Measurements from ENCODE around the gene ADCY5.
"Not testable (repeated sequence)": the region's sequence is repeated elsewhere in the genome, so short reads cannot be mapped to it uniquely, and the experiment has no call there.

ADCY5 gene

GRCh38 chr3:123261666-123262065 lies 187.2 kb downstream of the ADCY5 start:
- no peak for DNase-seq (ENCODE audit: low read depth, low spot score)

DNA sequence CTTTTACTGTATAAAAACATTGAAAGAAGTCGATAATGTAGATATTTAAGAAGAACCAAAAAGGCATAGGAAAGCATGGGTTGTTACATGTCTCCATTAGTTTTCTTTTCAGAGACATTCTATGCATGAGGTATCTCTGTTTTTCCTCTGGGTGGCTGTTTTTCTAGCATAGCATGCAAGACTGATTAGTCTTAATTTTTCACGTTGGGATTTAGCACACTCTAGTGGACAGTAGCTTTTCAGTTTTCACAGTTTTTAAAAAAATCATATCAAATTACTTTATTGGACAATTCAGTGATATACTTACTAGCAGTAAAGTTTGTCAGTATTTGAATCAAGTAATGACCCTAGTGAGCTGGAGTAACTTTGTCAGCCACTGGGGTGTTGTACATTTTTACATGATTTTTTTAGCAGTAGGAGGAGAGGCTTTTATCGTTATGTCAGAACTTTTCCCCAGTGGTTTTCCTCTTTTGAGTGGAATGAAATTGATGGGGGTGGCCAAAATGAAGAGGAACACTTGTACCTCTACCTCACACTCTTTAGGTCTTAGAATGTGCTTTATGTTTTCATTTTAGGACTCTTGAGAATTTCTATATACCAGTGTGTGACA lies 190.0 kb downstream of the ADCY5 start:
- no peak for DNase-seq (ENCODE audit: low read depth, low spot score)

GRCh38 chr3:123258359-123258758 lies 190.5 kb downstream of the ADCY5 start:
- DNase-seq (ENCODE audit: low read depth, low spot score): no peak

DNA sequence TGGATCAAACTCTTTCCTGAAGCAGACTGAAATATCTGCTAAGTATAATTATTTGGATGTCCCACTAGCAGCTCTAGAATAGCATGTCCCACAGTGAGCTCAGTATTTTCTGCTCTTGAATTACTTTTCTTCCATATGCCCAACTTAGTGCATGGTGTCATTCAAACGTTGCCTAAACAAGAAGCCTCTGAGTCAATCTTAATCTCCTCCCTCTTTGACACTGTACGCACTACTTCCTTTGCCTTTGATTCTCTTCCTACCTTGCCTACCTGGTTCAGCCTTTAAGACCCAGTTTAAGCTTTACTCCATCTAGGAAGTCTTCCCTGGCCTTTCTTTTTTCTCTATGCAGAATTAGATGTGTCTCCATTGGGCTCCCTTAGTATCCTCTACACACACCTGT lies 192.6 kb downstream of the ADCY5 start:
- DNase-seq (ENCODE audit: low read depth, low spot score): no peak

DNA sequence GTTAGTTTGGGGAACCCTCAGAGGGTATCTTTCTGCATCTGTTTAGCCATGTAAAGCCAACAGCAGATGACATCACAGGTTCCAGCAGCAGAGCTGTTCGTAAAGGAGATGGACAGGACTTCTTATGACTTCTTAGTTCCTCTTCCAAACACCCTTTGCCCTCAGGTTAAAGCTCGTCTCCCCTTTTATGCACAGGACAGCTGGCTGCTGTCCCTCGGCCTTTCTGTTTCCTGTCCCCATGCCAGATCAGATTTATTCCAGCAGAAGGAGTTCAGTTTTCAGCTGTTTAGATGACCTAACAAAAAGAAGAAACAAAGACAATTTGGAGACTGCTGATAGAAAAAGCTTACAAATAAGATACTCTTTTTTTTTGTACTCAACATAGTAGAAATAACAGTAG lies 202.0 kb downstream of the ADCY5 start:
- DNase-seq (ENCODE audit: low read depth, low spot score): no peak

- no peak for DNase-seq (ENCODE audit: low read depth, low spot score)
Observed at GRCh38 chr3:123244128-123244527, 204.8 kb downstream of the ADCY5 start.

DNA sequence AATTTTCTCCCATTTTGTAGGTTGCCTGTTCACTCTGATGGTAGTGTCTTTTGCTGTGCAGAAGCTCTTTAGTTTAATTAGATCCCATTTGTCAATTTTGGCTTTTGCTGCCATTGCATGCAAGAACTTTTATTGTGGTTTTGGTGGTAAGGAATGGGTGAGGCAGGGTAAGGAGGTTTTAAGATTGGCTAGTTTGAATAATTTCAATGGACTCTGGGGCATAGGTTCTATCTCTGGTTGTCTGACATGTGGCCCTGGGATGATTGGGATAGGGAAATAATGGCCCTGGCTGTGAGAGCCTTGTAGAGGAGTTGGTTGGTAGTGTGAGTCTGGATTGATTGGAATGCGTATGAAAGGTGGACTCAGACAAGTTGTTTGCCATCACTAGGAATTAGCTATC lies 209.1 kb downstream of the ADCY5 start:
- no peak for DNase-seq (ENCODE audit: low read depth, low spot score)

- not testable (repeated sequence) for DNase-seq (ENCODE audit: low read depth, low spot score)
Observed at GRCh38 chr3:123239186-123239585, 209.7 kb downstream of the ADCY5 start.

GRCh38 chr3:123236902-123237301 lies 212.0 kb downstream of the ADCY5 start:
- DNase-seq (ENCODE audit: low read depth, low spot score): no peak
